Activated CD4-positive, CD25-positive, alpha-beta regulatory T cell treated with anti-CD3 and anti-CD28 coated beads, Interleukin-2, amount 50 U/mL, for 16 hours (primary cell): ENCODE measurements around the gene SPECC1L.

ENCODE experiments used
- DNase-seq: peaks from one replicate; pipeline ENCODE4 v3.0.0-alpha.2; 2020; ENCODE audit warnings: low read depth, low spot score

SPECC1L gene

GRCh38 chr22:24398409-24398808 is 127.8 kb downstream of the SPECC1L start:
- DNase-seq = no peak

GRCh38 chr22:24400034-24400725 is 129.5 kb downstream of the SPECC1L start:
- no peak for DNase-seq

GRCh38 chr22:24400726-24401596 is 130.3 kb downstream of the SPECC1L start:
- DNase-seq = no peak

- no peak for DNase-seq
Measured at GRCh38 chr22:24401931-24402367, 131.3 kb downstream of the SPECC1L start.

- no peak for DNase-seq
Measured at GRCh38 chr22:24402460-24403192, 132.0 kb downstream of the SPECC1L start.

GRCh38 chr22:24403346-24403745 is 132.7 kb downstream of the SPECC1L start:
- no peak for DNase-seq

- no peak for DNase-seq
Measured at GRCh38 chr22:24404561-24405275, 134.1 kb downstream of the SPECC1L start.

- DNase-seq = no peak
Measured at GRCh38 chr22:24405631-24406321, 135.1 kb downstream of the SPECC1L start.

- DNase-seq = no peak
Measured at GRCh38 chr22:24406322-24407277, 136.0 kb downstream of the SPECC1L start.

- DNase-seq = no peak
Measured at GRCh38 chr22:24407278-24407665, 136.6 kb downstream of the SPECC1L start.

- DNase-seq = no peak
Measured at GRCh38 chr22:24407884-24408283, 137.3 kb downstream of the SPECC1L start.

- no peak for DNase-seq
Measured at GRCh38 chr22:24408630-24409029, 138.0 kb downstream of the SPECC1L start.

- DNase-seq = no peak
Measured at GRCh38 chr22:24409707-24410106, 139.1 kb downstream of the SPECC1L start.

GRCh38 chr22:24410110-24410856 is 139.7 kb downstream of the SPECC1L start:
- no peak for DNase-seq

GRCh38 chr22:24411256-24412004 is 140.8 kb downstream of the SPECC1L start:
- DNase-seq = no peak

GRCh38 chr22:24412274-24412673 is 141.6 kb downstream of the SPECC1L start:
- DNase-seq = no peak

- DNase-seq = no peak
Measured at GRCh38 chr22:24413271-24413670, 142.6 kb downstream of the SPECC1L start.

- no peak for DNase-seq
Measured at GRCh38 chr22:24413736-24414385, 143.2 kb downstream of the SPECC1L start.
